OCI-LY7 (cell line): Measurements from ENCODE around the gene PCDHGA12.

Experiments
- EZH2phosphoT487 ChIP-seq: fragments of 200-600 bp; sonication (generic); IDR thresholded peaks from 2 replicates; pipeline ENCODE4 v1.6.1; 2018; ENCODE audit warnings: low read depth, borderline replicate concordance, mild to moderate bottlenecking, mixed run types, antibody characterized with exemption, low read length, moderate library complexity, mixed read lengths
- TF ChIP-seq, protein P1 (sequence below): fragments of 200-600 bp; sonication (generic); conservative IDR thresholded peaks from 2 replicates; pipeline ENCODE4 v1.5.1; 2014; ENCODE audit warnings: mild to moderate bottlenecking, antibody characterized with exemption, low read length, moderate library complexity, mixed read lengths

DNA sequence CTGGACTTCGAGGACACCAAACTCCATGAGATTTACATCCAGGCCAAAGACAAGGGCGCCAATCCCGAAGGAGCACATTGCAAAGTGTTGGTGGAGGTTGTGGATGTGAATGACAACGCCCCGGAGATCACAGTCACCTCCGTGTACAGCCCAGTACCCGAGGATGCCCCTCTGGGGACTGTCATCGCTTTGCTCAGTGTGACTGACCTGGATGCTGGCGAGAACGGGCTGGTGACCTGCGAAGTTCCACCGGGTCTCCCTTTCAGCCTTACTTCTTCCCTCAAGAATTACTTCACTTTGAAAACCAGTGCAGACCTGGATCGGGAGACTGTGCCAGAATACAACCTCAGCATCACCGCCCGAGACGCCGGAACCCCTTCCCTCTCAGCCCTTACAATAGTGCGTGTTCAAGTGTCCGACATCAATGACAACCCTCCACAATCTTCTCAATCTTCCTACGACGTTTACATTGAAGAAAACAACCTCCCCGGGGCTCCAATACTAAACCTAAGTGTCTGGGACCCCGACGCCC lies 46.8 kb downstream of the PCDHGA12 start:
- TF ChIP-seq EZH2phosphoT487 = no peak
- TF ChIP-seq, protein P1, sequence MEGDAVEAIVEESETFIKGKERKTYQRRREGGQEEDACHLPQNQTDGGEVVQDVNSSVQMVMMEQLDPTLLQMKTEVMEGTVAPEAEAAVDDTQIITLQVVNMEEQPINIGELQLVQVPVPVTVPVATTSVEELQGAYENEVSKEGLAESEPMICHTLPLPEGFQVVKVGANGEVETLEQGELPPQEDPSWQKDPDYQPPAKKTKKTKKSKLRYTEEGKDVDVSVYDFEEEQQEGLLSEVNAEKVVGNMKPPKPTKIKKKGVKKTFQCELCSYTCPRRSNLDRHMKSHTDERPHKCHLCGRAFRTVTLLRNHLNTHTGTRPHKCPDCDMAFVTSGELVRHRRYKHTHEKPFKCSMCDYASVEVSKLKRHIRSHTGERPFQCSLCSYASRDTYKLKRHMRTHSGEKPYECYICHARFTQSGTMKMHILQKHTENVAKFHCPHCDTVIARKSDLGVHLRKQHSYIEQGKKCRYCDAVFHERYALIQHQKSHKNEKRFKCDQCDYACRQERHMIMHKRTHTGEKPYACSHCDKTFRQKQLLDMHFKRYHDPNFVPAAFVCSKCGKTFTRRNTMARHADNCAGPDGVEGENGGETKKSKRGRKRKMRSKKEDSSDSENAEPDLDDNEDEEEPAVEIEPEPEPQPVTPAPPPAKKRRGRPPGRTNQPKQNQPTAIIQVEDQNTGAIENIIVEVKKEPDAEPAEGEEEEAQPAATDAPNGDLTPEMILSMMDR = no peak
